Endothelial cell of umbilical vein (primary cell): ENCODE measurements around the gene NEK3. TPM values are rescaled to one million over a fixed set of nuclear protein-coding genes. Genes with fewer than 3 reads are reported as not detected.
"Not testable (repeated sequence)": the region's sequence is repeated elsewhere in the genome, so short reads cannot be mapped to it uniquely, and the experiment has no call there.

Experiments
- BruUV-seq: library from RNA; stranded (reverse); fragments of 400-500 nt; replicated peaks from 2 replicates; lab custom pipeline; 2021; lab: Mats Ljungman, UMichigan
- CTCF ChIA-PET: fragments of 300-600, 350-600 bp; sonication (Branson Sonifier 250); formaldehyde crosslinking; loops from one replicate; lab custom pipeline; 2021; ENCODE audit warnings: antibody characterized with exemption, inconsistent platforms; lab: Charles Lee
- POLR2A ChIA-PET: fragments of 300-600, 350-600 bp; sonication (Branson Sonifier 250); formaldehyde crosslinking; loops from one replicate; lab custom pipeline; 2021; ENCODE audit warnings: antibody characterized with exemption, inconsistent platforms; lab: Charles Lee
- DNase-seq: peaks from one replicate; pipeline ENCODE4 v3.0.0-alpha.2; 2011; ENCODE audit warnings: low read depth, low spot score
- FAIRE-seq: peaks from 2 replicates; lab custom pipeline; 2011; peaks lifted over from hg19 to GRCh38; lab: Jason Lieb, UNC
- H2AFZ ChIP-seq: 2 replicates; pipeline ENCODE4 v1.6.0; 2012; ENCODE audit warnings: low read depth, low read length, control low read depth, inconsistent platforms
- H3K27ac ChIP-seq: 2 replicates; pipeline ENCODE4 v1.5.1; 2011; ENCODE audit warnings: low read depth, mild to moderate bottlenecking, control low read depth, low read length, moderate library complexity; ENCODE audit not compliant: insufficient read depth
- H3K27me3 ChIP-seq, 2 experiments: 2 replicates each; pipeline versions ENCODE4 v1.6.0 to v1.6.1; 2011; ENCODE audit warnings: low read length in 2 of 2, mixed read lengths in 1 of 2; ENCODE audit not compliant: control insufficient read depth in 2 of 2, insufficient read depth in 2 of 2
- H3K36me3 ChIP-seq, 2 experiments: 2 replicates in 1 of 2; 3 replicates in 1 of 2; pipeline ENCODE4 v1.5.1; 2011; ENCODE audit warnings: low read length in 2 of 2, mild to moderate bottlenecking in 1 of 2, moderate library complexity in 1 of 2; ENCODE audit not compliant: control insufficient read depth in 2 of 2, insufficient read depth in 2 of 2; ENCODE audit errors: extremely low read depth in 1 of 2
- H3K4me1 ChIP-seq: 3 replicates; pipeline ENCODE4 v1.5.1; 2011; ENCODE audit warnings: mild to moderate bottlenecking, low read length; ENCODE audit not compliant: control insufficient read depth, insufficient read depth; ENCODE audit errors: extremely low read depth
- H3K4me2 ChIP-seq: 2 replicates; pipeline ENCODE4 v1.6.1; 2011; ENCODE audit warnings: low read length, control low read depth, mixed read lengths; ENCODE audit not compliant: insufficient read depth
- H3K4me3 ChIP-seq, 3 experiments: fragments of 200-600 bp in 1 of 3; sonication (generic), shearing (Covaris generic) in 1 of 3; replicated peaks in 1 of 3; 2 replicates each; pipeline ENCODE4 v1.5.1; 2011 to 2016; ENCODE audit warnings: control low read depth in 3 of 3, low read length in 3 of 3, mild to moderate bottlenecking in 2 of 3, inconsistent platforms in 1 of 3, low read depth in 1 of 3, moderate library complexity in 1 of 3; ENCODE audit not compliant: insufficient read depth in 1 of 3
- H3K79me2 ChIP-seq: 2 replicates; pipeline ENCODE4 v1.6.0; 2012; ENCODE audit warnings: low read length, inconsistent platforms; ENCODE audit not compliant: control insufficient read depth, insufficient read depth
- H3K9ac ChIP-seq: replicated peaks from 2 replicates; pipeline ENCODE3; 2011; ENCODE audit warnings: low read length, control low read depth; ENCODE audit not compliant: insufficient read depth; ENCODE audit errors: extremely low read depth
- H3K9me1 ChIP-seq: replicated peaks from 3 replicates; pipeline ENCODE4 v1.6.0; 2011; ENCODE audit warnings: mild to moderate bottlenecking, low read length; ENCODE audit not compliant: control insufficient read depth, insufficient read depth; ENCODE audit errors: extremely low read depth
- H3K9me3 ChIP-seq: replicated peaks from 2 replicates; pipeline ENCODE4 v1.5.1; 2012; ENCODE audit warnings: low read length, inconsistent platforms; ENCODE audit not compliant: control insufficient read depth, insufficient read depth
- H4K20me1 ChIP-seq: replicated peaks from 2 replicates; pipeline ENCODE3; 2011; ENCODE audit warnings: mild to moderate bottlenecking, low read length; ENCODE audit not compliant: control insufficient read depth, insufficient read depth; ENCODE audit errors: extremely low read depth
- CTCF ChIP-seq, 2 donors: IDR thresholded peaks; 1 replicate in 1 of 2; 2 replicates in 1 of 2; pipeline ENCODE4 v1.5.1; 2011; ENCODE audit warnings: low read length in 2 of 2, mild to moderate bottlenecking in 2 of 2, moderate library complexity in 2 of 2, control low read depth in 1 of 2, inconsistent platforms in 1 of 2, low read depth in 1 of 2; ENCODE audit not compliant: insufficient read depth in 1 of 2; ENCODE audit errors: extremely low read depth in 1 of 2
- EZH2 ChIP-seq: IDR thresholded peaks from 2 replicates; pipeline ENCODE4 v1.6.1; 2012; ENCODE audit warnings: borderline replicate concordance, low read depth, mild to moderate bottlenecking, moderate library complexity, low read length, inconsistent platforms; ENCODE audit not compliant: severe bottlenecking
- FOS ChIP-seq: IDR thresholded peaks from 2 replicates; pipeline ENCODE4 v1.6.1; 2011; ENCODE audit warnings: mild to moderate bottlenecking, low read length, moderate library complexity, borderline replicate concordance; ENCODE audit not compliant: insufficient read depth
- GATA2 ChIP-seq: IDR thresholded peaks from 2 replicates; pipeline ENCODE4 v1.7.0; 2011; ENCODE audit warnings: low read depth, mild to moderate bottlenecking, moderate library complexity, mixed read lengths, low read length; ENCODE audit not compliant: insufficient read length, insufficient read depth
- JUN ChIP-seq: IDR thresholded peaks from 2 replicates; pipeline ENCODE4 v1.6.1; 2011; ENCODE audit warnings: borderline replicate concordance, low read depth; ENCODE audit not compliant: insufficient read length, insufficient read depth
- MYC ChIP-seq: IDR thresholded peaks from one replicate; pipeline ENCODE4 v1.6.1; 2011; ENCODE audit warnings: mild to moderate bottlenecking, low read depth, low read length
- POLR2A ChIP-seq: IDR thresholded peaks from 2 replicates; pipeline ENCODE4 v1.6.1; 2012; ENCODE audit warnings: low read depth, mild to moderate bottlenecking, control low read depth, low read length
- POLR2AphosphoS5 ChIP-seq: IDR thresholded peaks from 2 replicates; pipeline ENCODE4 v1.6.1; 2012; ENCODE audit warnings: low read depth, mild to moderate bottlenecking, control low read depth, low read length, moderate library complexity; ENCODE audit not compliant: insufficient read depth
- dilution Hi-C: fragments of 300-500 bp; cut with MboI; formaldehyde crosslinking; loops from one replicate; pipeline ENCODE4 v1.15.0; 2019; ENCODE audit warnings: low sequenced_read_pairs; ENCODE audit not compliant: extremely low pct_ligation_motif_present
- intact Hi-C: fragments of 100-400 bp; cut with micrococcal nuclease; formaldehyde crosslinking; loops from one replicate; pipeline ENCODE4 v1.10.0; 2022
- polyA plus RNA-seq, 4 experiments: library from polyadenylated mRNA; depleted of rRNA in 3 of 4; stranded (reverse) in 3 of 4; unstranded in 1 of 4; fragments of >200 nt; gene quantifications; 2 replicates each; pipeline versions ENCODE4 v1.2.1 to v1.2.3, GENCODE V29; 2011 to 2012; ENCODE audit warnings: missing spikeins in 1 of 4
- total RNA-seq: library from RNA; stranded (reverse); gene quantifications from 2 replicates; pipeline ENCODE4 v1.2.3, GENCODE V29; 2021
- TF ChIP-seq, protein P1 (sequence below): IDR thresholded peaks from 2 replicates; pipeline ENCODE4 v1.6.1; 2011; ENCODE audit not compliant: insufficient read depth, insufficient read length

NEK3 gene
- total and polyA plus RNA-seq, 2 donors (not counting 3 experiments of a cell fraction or from before 2014, with no cell fraction given): 10.3 to 13.8 TPM

GRCh38 chr13:52187424-52188187 lies 28.2 kb upstream of the NEK3 start:
- dilution Hi-C loops, BruUV-seq, H2AFZ ChIP-seq: not testable (repeated sequence)

GRCh38 chr13:52187029-52187423 lies 27.6 kb upstream of the NEK3 start:
- Histone ChIP-seq H3K4me2 (no peak overlapping the region), H3K9ac (no peak overlapping the region), H3K79me2 (peaks cover 7% of the 10 kb centered on the region), H3K36me3 (peaks cover 0 to 3% of the 10 kb centered on the region in 2 experiments), H3K9me3 (no peaks in the 10 kb centered on the region), H3K4me3 (no peak overlapping the region), H3K27me3 (no peaks in the 10 kb centered on the region), H2AFZ (no peak overlapping the region), H3K9me1 (no peaks in the 10 kb centered on the region), H3K4me1 (no peaks in the 10 kb centered on the region), H4K20me1 (no peaks in the 10 kb centered on the region), H3K27ac (no peak overlapping the region)
- TF ChIP-seq CTCF (IDR thresholded peaks at IDR 0.05; ENCODE audit: extremely low read depth in 1 of 2, insufficient read depth in 1 of 2, low read depth in 1 of 2, low read length in 2 of 2): no peak
- TF ChIP-seq POLR2AphosphoS5: no peak
- no peak for TF ChIP-seq JUN
- no peak for TF ChIP-seq MYC
- no peak for TF ChIP-seq EZH2
- TF ChIP-seq POLR2A: no peak
- no peak for TF ChIP-seq FOS
- TF ChIP-seq, protein P1, sequence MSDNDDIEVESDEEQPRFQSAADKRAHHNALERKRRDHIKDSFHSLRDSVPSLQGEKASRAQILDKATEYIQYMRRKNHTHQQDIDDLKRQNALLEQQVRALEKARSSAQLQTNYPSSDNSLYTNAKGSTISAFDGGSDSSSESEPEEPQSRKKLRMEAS: no peak
- TF ChIP-seq GATA2: no peak
- CTCF ChIA-PET: interaction anchor here (1.8 kb wide), 1 partner anchor 49 kb away, joined by 4 read pairs; no protein-coding TSS in a partner anchor
- DNase-seq (no peak), FAIRE-seq (no peak)
- dilution Hi-C loops (no loop called here), intact Hi-C loops (no loop called here)
- no TSS peak for BruUV-seq
- POLR2A ChIA-PET: no interaction called here

More at GRCh38 chr13:52187424-52188187, 28.2 kb upstream of the NEK3 start:
- H3K36me3 ChIP-seq, H3K4me2 ChIP-seq, POLR2A ChIA-PET, H3K79me2 ChIP-seq, intact Hi-C loops, H3K27ac ChIP-seq, H3K27me3 ChIP-seq, H3K9me1 ChIP-seq, H3K4me3 ChIP-seq, H3K9me3 ChIP-seq, DNase-seq, FAIRE-seq, H4K20me1 ChIP-seq, H3K4me1 ChIP-seq, H3K9ac ChIP-seq: not testable (repeated sequence)
- CTCF ChIA-PET: interaction anchor here (1.8 kb wide), 1 partner anchor 48 kb away, joined by 4 read pairs; no protein-coding TSS in a partner anchor
